ENCODE measurements around the gene SRGAP3.

DNA sequence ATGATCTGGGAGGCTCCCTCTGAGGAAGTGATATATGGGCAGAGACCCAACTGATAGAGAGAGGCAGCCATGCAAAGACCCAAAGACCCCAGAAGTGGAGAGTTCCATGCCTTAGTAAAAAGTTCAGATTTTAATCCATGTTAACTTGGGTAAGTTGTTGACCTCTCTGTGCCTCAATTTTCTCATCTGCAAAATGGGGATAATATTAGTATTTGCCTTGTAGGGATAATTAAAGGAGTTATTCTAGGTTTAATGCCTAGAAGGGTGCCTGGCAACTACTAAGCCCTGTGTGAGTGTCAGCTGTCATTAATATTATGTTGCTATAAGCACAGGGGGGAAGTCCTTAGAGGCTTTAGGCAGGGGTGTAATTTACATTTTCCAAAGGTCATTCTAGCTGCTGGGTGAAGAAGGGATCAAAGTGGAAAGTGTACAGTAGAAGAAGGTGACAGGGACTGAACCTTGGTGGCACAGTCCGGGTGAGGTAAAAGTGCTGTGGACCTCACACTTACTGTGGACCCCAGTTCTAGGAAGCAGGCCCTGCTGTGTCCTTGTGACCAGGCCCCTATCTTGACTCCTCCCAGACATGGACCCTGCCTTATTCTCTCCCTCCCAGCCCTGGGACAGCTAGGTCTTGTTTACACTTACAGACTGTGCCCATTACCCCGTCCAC is 283.2 kb downstream of the SRGAP3 start:
- TF ChIP-seq EP300 (IDR thresholded peaks at IDR 0.05; ENCODE audit: borderline replicate concordance) (no peak), YY1 (IDR thresholded peaks at IDR 0.05; ENCODE audit: low read depth) (no peak), REST (IDR thresholded peaks at IDR 0.05; ENCODE audit: low read depth) (no peak), ZBTB7A (IDR thresholded peaks at IDR 0.05; ENCODE audit: low read depth) (no peak), NFIC (IDR thresholded peaks at IDR 0.05) (no peak)
